ENCODE measurements around the gene UNC13D.

Gene UNC13D

GRCh38 chr17:75818326-75818885 lies 25.8 kb downstream of the UNC13D start:
- Histone ChIP-seq H3K9me3 (ENCODE audit: insufficient read depth, low read length) (no peaks in the 10 kb centered on the region), H2AFZ (ENCODE audit: low read depth, low read length, severe bottlenecking) (no peak overlapping the region), H3K27me3 (ENCODE audit: low read length) (no peaks in the 10 kb centered on the region), H3K4me2 (ENCODE audit: low read depth, low read length, poor library complexity, severe bottlenecking) (no peak overlapping the region), H3K36me3 (ENCODE audit: low read length) (no peaks in the 10 kb centered on the region), H3K27ac (ENCODE audit: low read depth, low read length) (no peak overlapping the region), H3F3A (ENCODE audit: insufficient read depth) (no peaks in the 10 kb centered on the region), H4K20me1 (ENCODE audit: low read depth, low read length) (no peaks in the 10 kb centered on the region), H3K4me3 (ENCODE audit: insufficient read depth, low read length, poor library complexity, severe bottlenecking) (no peak overlapping the region), H3K9ac (ENCODE audit: low read length) (no peak overlapping the region), H3K9me2 (replicated peaks; ENCODE audit: insufficient read depth, low read length) (no peaks in the 10 kb centered on the region), H3K79me2 (ENCODE audit: insufficient read depth, low read length) (no peaks in the 10 kb centered on the region)
- TF ChIP-seq CTCF (IDR thresholded peaks at IDR 0.05; ENCODE audit: insufficient read depth, low read length, poor library complexity, severe bottlenecking) (no peak), EZH2phosphoT487 (conservative IDR thresholded peaks at IDR 0.05; ENCODE audit: low read length) (no peak)

GRCh38 chr17:75817571-75817970 lies 26.6 kb downstream of the UNC13D start:
- no peak for TF ChIP-seq EZH2phosphoT487 (conservative IDR thresholded peaks at IDR 0.05; ENCODE audit: low read length)
- no peak for TF ChIP-seq CTCF (IDR thresholded peaks at IDR 0.05; ENCODE audit: insufficient read depth, low read length, poor library complexity, severe bottlenecking)
- H3F3A ChIP-seq (ENCODE audit: insufficient read depth), result no peaks in the 10 kb centered on the region
- H3K4me3 ChIP-seq (ENCODE audit: insufficient read depth, low read length, poor library complexity, severe bottlenecking), result no peak overlapping the region
- no peak overlapping the region for H3K4me2 ChIP-seq (ENCODE audit: low read depth, low read length, poor library complexity, severe bottlenecking)
- no peaks in the 10 kb centered on the region for H3K9me3 ChIP-seq (ENCODE audit: insufficient read depth, low read length)
- no peaks in the 10 kb centered on the region for H4K20me1 ChIP-seq (ENCODE audit: low read depth, low read length)
- no peaks in the 10 kb centered on the region for H3K9me2 ChIP-seq (replicated peaks; ENCODE audit: insufficient read depth, low read length)
- H3K27ac ChIP-seq (ENCODE audit: low read depth, low read length), result no peak overlapping the region
- H3K79me2 ChIP-seq (ENCODE audit: insufficient read depth, low read length), result no peaks in the 10 kb centered on the region
- no peaks in the 10 kb centered on the region for H3K27me3 ChIP-seq (ENCODE audit: low read length)
- H2AFZ ChIP-seq (ENCODE audit: low read depth, low read length, severe bottlenecking), result no peak overlapping the region
- no peaks in the 10 kb centered on the region for H3K36me3 ChIP-seq (ENCODE audit: low read length)
- no peak overlapping the region for H3K9ac ChIP-seq (ENCODE audit: low read length)

GRCh38 chr17:75816693-75817092 lies 27.5 kb downstream of the UNC13D start:
- Histone ChIP-seq H2AFZ (ENCODE audit: low read depth, low read length, severe bottlenecking) (no peak overlapping the region), H3K27ac (ENCODE audit: low read depth, low read length) (no peak overlapping the region), H3K36me3 (ENCODE audit: low read length) (no peaks in the 10 kb centered on the region), H3K4me3 (ENCODE audit: insufficient read depth, low read length, poor library complexity, severe bottlenecking) (no peak overlapping the region), H4K20me1 (ENCODE audit: low read depth, low read length) (no peaks in the 10 kb centered on the region), H3K79me2 (ENCODE audit: insufficient read depth, low read length) (no peaks in the 10 kb centered on the region), H3K9me3 (ENCODE audit: insufficient read depth, low read length) (no peaks in the 10 kb centered on the region), H3K27me3 (ENCODE audit: low read length) (no peaks in the 10 kb centered on the region), H3K9me2 (replicated peaks; ENCODE audit: insufficient read depth, low read length) (no peaks in the 10 kb centered on the region), H3K9ac (ENCODE audit: low read length) (no peak overlapping the region), H3F3A (ENCODE audit: insufficient read depth) (no peaks in the 10 kb centered on the region), H3K4me2 (ENCODE audit: low read depth, low read length, poor library complexity, severe bottlenecking) (no peak overlapping the region)
- TF ChIP-seq EZH2phosphoT487 (conservative IDR thresholded peaks at IDR 0.05; ENCODE audit: low read length) (no peak), CTCF (IDR thresholded peaks at IDR 0.05; ENCODE audit: insufficient read depth, low read length, poor library complexity, severe bottlenecking) (no peak)
